WTC11 (cell line): Measurements from ENCODE around the gene MSL1. TPM values are rescaled to one million over a fixed set of nuclear protein-coding genes. Genes with fewer than 3 reads are reported as not detected.
A peak's percentile ranks its signal among the peaks of the same experiment; 100 is the strongest.

ENCODE experiments used
- ATF1 ChIP-seq: sonication (generic); formaldehyde crosslinking; IDR thresholded peaks from 2 replicates; pipeline ENCODE4 v1.8.1; 2023; ENCODE audit warnings: mild to moderate bottlenecking, moderate library complexity, missing genetic modification reagents
- CBFB ChIP-seq: sonication (generic); formaldehyde crosslinking; IDR thresholded peaks from 2 replicates; pipeline ENCODE4 v1.8.1; 2022; ENCODE audit warnings: mild to moderate bottlenecking, low read depth, missing genetic modification reagents
- CREB1 ChIP-seq: sonication (generic); formaldehyde crosslinking; IDR thresholded peaks from 2 replicates; pipeline ENCODE4 v1.8.0; 2023; ENCODE audit warnings: mild to moderate bottlenecking, missing genetic modification reagents
- EMX1 ChIP-seq: fragments of 250-450 bp; sonication (Bioruptor Pico); IDR thresholded peaks from 2 replicates; pipeline ENCODE4 v1.8.0; 2021; ENCODE audit warnings: mild to moderate bottlenecking
- IRF2 ChIP-seq: sonication (generic); formaldehyde crosslinking; IDR thresholded peaks from 2 replicates; pipeline ENCODE4 v1.8.0; 2022; ENCODE audit warnings: low read depth, missing genetic modification reagents, borderline replicate concordance
- KAT7 ChIP-seq: sonication (generic); formaldehyde crosslinking; IDR thresholded peaks from 2 replicates; pipeline ENCODE4 v1.8.1; 2023; ENCODE audit warnings: missing genetic modification reagents, mild to moderate bottlenecking, borderline replicate concordance
- OVOL2 ChIP-seq: fragments of 250-450 bp; sonication (Bioruptor Pico); IDR thresholded peaks from 2 replicates; pipeline ENCODE4 v1.9.0; 2021; ENCODE audit warnings: mild to moderate bottlenecking, borderline replicate concordance
- SMAD3 ChIP-seq: sonication (generic); formaldehyde crosslinking; IDR thresholded peaks from 2 replicates; pipeline ENCODE4 v1.8.0; 2022; ENCODE audit warnings: missing genetic modification reagents, mild to moderate bottlenecking, borderline replicate concordance
- SOX15 ChIP-seq: fragments of 250-450 bp; sonication (Bioruptor Pico); IDR thresholded peaks from 2 replicates; pipeline ENCODE4 v1.9.0; 2021; ENCODE audit warnings: mild to moderate bottlenecking
- TEAD1 ChIP-seq: sonication (generic); formaldehyde crosslinking; IDR thresholded peaks from 2 replicates; pipeline ENCODE4 v1.8.0; 2022; ENCODE audit warnings: mild to moderate bottlenecking, missing genetic modification reagents
- TP53 ChIP-seq: sonication (generic); formaldehyde crosslinking; IDR thresholded peaks from 2 replicates; pipeline ENCODE4 v1.8.1; 2023; ENCODE audit warnings: mild to moderate bottlenecking, missing genetic modification reagents
- USF1 ChIP-seq: sonication (generic); formaldehyde crosslinking; IDR thresholded peaks from 2 replicates; pipeline ENCODE4 v1.8.0; 2022; ENCODE audit warnings: mild to moderate bottlenecking, missing genetic modification reagents
- ZBTB21 ChIP-seq: sonication (generic); formaldehyde crosslinking; IDR thresholded peaks from 2 replicates; pipeline ENCODE4 v1.8.1; 2023; ENCODE audit warnings: mild to moderate bottlenecking, missing genetic modification reagents, borderline replicate concordance
- ZNF121 ChIP-seq: sonication (generic); formaldehyde crosslinking; IDR thresholded peaks from 2 replicates; pipeline ENCODE4 v1.8.0; 2023; ENCODE audit warnings: missing genetic modification reagents
- ZNF281 ChIP-seq: sonication (generic); formaldehyde crosslinking; IDR thresholded peaks from 2 replicates; pipeline ENCODE4 v1.8.0; 2023; ENCODE audit warnings: mild to moderate bottlenecking, missing genetic modification reagents
- ZNF396 ChIP-seq: fragments of 250-450 bp; sonication (Bioruptor Pico); IDR thresholded peaks from 2 replicates; pipeline ENCODE4 v1.8.0; 2021; ENCODE audit warnings: mild to moderate bottlenecking, moderate library complexity, borderline replicate concordance
- ZNF532 ChIP-seq: fragments of 250-450 bp; sonication (Bioruptor Pico); IDR thresholded peaks from 2 replicates; pipeline ENCODE4 v1.9.0; 2021; ENCODE audit warnings: mild to moderate bottlenecking, borderline replicate concordance
- total RNA-seq: library from RNA; stranded (reverse); gene quantifications from 3 replicates; pipeline ENCODE4 v1.2.3, GENCODE V29; 2021
- TF ChIP-seq, protein P1 (sequence below): sonication (generic); formaldehyde crosslinking; IDR thresholded peaks from 2 replicates; pipeline ENCODE4 v1.8.1; 2022; ENCODE audit warnings: mild to moderate bottlenecking, moderate library complexity, missing genetic modification reagents
- TF ChIP-seq, protein P2 (sequence below): sonication (generic); formaldehyde crosslinking; IDR thresholded peaks from 2 replicates; pipeline ENCODE4 v1.8.1; 2023; ENCODE audit warnings: mild to moderate bottlenecking, missing genetic modification reagents
- TF ChIP-seq, protein P3 (sequence below): sonication (generic); formaldehyde crosslinking; IDR thresholded peaks from 2 replicates; pipeline ENCODE4 v1.8.1; 2023; ENCODE audit warnings: mild to moderate bottlenecking, missing genetic modification reagents, moderate library complexity
- TF ChIP-seq, protein P4 (sequence below): sonication (generic); formaldehyde crosslinking; IDR thresholded peaks from 2 replicates; pipeline ENCODE4 v1.8.1; 2023; ENCODE audit warnings: mild to moderate bottlenecking, moderate library complexity, missing genetic modification reagents
- TF ChIP-seq, protein P5 (sequence below): sonication (generic); formaldehyde crosslinking; IDR thresholded peaks from 2 replicates; pipeline ENCODE4 v1.8.0; 2022; ENCODE audit warnings: mild to moderate bottlenecking, missing genetic modification reagents

MSL1 gene
- total RNA-seq, 1 experiment from 2014 or later, result 78.1 TPM

- TF ChIP-seq ZNF532 (CRISPR knock-in tag) (no peak), CBFB (CRISPR knock-in tag) (no peak), ZBTB21 (CRISPR knock-in tag) (peak; percentile 94; the same call in 1 of the 2 replicates), CREB1 (CRISPR knock-in tag) (peak; percentile 98), KAT7 (CRISPR knock-in tag) (no peak), ZNF121 (no peak), TP53 (CRISPR knock-in tag) (peak; percentile 97), TEAD1 (peak; percentile 100), USF1 (CRISPR knock-in tag) (peak; percentile 96), ZNF396 (CRISPR knock-in tag) (no peak), OVOL2 (no peak), SMAD3 (CRISPR knock-in tag) (peak; percentile 99; the same call in 1 of the 2 replicates), ZNF281 (peak; percentile 98), IRF2 (CRISPR knock-in tag) (no peak), SOX15 (no peak), EMX1 (CRISPR knock-in tag) (no peak), ATF1 (CRISPR knock-in tag) (0 out of 2 replicates have a peak, but pooled peaks have one; percentile 60)
- TF ChIP-seq, protein P1, sequence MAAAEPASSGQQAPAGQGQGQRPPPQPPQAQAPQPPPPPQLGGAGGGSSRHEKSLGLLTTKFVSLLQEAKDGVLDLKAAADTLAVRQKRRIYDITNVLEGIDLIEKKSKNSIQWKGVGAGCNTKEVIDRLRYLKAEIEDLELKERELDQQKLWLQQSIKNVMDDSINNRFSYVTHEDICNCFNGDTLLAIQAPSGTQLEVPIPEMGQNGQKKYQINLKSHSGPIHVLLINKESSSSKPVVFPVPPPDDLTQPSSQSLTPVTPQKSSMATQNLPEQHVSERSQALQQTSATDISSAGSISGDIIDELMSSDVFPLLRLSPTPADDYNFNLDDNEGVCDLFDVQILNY (CRISPR knock-in tag), result peak; percentile 98
- TF ChIP-seq, protein P2, sequence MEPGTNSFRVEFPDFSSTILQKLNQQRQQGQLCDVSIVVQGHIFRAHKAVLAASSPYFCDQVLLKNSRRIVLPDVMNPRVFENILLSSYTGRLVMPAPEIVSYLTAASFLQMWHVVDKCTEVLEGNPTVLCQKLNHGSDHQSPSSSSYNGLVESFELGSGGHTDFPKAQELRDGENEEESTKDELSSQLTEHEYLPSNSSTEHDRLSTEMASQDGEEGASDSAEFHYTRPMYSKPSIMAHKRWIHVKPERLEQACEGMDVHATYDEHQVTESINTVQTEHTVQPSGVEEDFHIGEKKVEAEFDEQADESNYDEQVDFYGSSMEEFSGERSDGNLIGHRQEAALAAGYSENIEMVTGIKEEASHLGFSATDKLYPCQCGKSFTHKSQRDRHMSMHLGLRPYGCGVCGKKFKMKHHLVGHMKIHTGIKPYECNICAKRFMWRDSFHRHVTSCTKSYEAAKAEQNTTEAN (CRISPR knock-in tag), result peak; percentile 98
- TF ChIP-seq, protein P3, sequence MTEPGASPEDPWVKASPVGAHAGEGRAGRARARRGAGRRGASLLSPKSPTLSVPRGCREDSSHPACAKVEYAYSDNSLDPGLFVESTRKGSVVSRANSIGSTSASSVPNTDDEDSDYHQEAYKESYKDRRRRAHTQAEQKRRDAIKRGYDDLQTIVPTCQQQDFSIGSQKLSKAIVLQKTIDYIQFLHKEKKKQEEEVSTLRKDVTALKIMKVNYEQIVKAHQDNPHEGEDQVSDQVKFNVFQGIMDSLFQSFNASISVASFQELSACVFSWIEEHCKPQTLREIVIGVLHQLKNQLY (CRISPR knock-in tag), result no peak
- TF ChIP-seq, protein P4, sequence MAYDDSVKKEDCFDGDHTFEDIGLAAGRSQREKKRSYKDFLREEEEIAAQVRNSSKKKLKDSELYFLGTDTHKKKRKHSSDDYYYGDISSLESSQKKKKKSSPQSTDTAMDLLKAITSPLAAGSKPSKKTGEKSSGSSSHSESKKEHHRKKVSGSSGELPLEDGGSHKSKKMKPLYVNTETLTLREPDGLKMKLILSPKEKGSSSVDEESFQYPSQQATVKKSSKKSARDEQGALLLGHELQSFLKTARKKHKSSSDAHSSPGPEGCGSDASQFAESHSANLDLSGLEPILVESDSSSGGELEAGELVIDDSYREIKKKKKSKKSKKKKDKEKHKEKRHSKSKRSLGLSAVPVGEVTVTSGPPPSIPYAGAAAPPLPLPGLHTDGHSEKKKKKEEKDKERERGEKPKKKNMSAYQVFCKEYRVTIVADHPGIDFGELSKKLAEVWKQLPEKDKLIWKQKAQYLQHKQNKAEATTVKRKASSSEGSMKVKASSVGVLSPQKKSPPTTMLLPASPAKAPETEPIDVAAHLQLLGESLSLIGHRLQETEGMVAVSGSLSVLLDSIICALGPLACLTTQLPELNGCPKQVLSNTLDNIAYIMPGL (CRISPR knock-in tag), result 0 out of 2 replicates have a peak, but pooled peaks have one; percentile 36
- TF ChIP-seq, protein P5, sequence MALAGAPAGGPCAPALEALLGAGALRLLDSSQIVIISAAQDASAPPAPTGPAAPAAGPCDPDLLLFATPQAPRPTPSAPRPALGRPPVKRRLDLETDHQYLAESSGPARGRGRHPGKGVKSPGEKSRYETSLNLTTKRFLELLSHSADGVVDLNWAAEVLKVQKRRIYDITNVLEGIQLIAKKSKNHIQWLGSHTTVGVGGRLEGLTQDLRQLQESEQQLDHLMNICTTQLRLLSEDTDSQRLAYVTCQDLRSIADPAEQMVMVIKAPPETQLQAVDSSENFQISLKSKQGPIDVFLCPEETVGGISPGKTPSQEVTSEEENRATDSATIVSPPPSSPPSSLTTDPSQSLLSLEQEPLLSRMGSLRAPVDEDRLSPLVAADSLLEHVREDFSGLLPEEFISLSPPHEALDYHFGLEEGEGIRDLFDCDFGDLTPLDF, result peak; percentile 93; the same call in 1 of the 2 replicates
These were observed 21.0 kb upstream of the MSL1 start (continued) for GRCh38 chr17:40100669-40101366.
